ENCODE data around the gene SCARF2.

DNA sequence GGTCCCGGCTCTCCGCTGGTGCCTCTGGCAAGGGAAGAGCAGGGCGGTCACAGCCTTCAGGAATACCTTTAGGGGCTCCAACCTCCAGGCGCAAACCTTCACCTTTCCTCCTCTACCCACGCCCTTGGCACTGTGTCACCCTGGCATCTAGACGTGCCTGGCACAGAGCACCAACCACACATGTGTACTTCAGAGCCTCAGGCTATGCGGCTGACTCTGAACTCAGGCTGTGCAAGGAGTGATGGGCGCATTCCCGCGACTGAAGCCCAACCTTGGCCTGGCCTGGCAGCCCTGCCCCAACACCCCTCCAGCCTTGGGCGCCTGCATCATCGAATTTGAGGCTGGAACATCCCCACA lies 11.4 kb downstream of the SCARF2 start:
- TF ChIP-seq POLR2A (IDR thresholded peaks at IDR 0.05) (no peak), CTCF (IDR thresholded peaks at IDR 0.05) (no peak), POLR2AphosphoS5 (IDR thresholded peaks at IDR 0.05) (no peak), EP300 (IDR thresholded peaks at IDR 0.05) (no peak)
